Measurements from ENCODE around the gene HPS3.

DNA sequence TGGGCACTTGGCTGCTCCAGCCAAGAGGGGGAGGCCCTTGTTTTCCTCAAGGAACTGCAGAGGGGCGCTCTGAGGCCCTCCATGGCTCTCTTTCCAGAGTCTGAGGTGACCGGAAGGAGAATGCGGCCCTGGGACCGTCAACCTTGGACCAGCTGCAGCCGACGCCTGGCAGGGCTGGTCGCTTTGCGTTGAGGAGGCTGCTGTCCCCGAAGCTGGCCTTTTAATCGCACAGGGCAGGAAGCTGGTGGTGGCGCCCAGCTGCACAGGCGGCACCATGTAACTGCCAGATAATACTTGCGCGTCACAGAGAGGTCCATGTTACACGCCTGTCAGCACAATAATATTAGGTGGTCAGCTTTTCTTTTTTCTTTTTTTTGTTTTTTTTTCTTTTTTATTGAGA lies 42.2 kb upstream of the HPS3 start:
- TF ChIP-seq CTCF (IDR thresholded peaks at IDR 0.05; ENCODE audit: low read length) (no peak), EZH2 (optimal IDR thresholded peaks at IDR 0.05; ENCODE audit: low read depth, low read length) (no peak)
